Stimulated activated CD8-positive, alpha-beta memory T cell treated with anti-CD3 and anti-CD28 coated beads, Interleukin-4, amount 100 ng/mL, for 1 hour (primary cell): ENCODE measurements around the gene AOC2.

Experiments used
- DNase-seq, 2 donors: peaks; one replicate each; pipeline ENCODE4 v3.0.0-alpha.2; 2020; ENCODE audit warnings: low read depth in 2 of 2, low spot score in 1 of 2

The AOC2 gene

GRCh38 chr17:42844271-42844670, at the start of gene AOC2:
Gene AOC2 (plus strand): TSS chr17:42844580. CDS start chr17:42844627, 47 bp downstream.
- no peak for DNase-seq

DNA sequence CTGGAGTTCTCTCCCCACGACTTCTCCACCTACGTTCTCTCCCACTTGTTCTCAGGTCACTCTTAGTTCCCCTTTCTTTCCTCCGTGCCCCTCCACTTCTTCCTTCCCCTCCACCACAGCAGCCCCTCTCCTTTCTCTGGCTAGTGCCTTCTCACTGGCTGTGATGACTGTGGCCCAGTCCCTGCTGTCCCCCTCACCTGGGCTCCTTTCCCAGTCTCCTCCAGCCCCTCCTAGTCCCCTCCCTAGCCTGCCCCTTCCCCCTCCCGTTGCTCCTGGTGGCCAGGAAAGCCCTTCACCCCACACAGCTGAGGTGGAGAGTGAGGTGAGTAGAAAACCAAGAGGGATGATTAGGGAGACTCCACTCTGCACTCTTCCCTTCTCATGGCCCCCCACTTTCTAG, 49.3 kb upstream of the AOC2 start:
- DNase-seq, result no peak

DNA sequence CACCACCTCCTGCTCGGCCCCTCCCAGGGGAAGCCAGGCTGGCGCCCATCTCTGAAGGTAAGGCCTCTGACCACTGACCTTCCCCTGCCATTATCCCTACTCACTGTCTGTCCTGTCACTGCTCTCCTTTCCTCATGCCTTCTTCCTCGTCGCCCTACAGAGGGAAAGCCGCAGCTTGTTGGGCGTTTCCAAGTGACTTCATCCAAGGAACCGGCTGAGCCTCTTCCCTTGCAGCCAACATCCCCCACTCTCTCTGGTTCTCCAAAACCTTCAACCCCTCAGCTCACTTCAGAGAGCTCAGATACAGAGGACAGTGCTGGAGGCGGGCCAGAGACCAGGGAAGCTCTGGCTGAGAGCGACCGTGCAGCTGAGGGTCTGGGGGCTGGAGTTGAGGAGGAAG, 48.9 kb upstream of the AOC2 start:
- no peak for DNase-seq

GRCh38 chr17:42796066-42796758, 48.2 kb upstream of the AOC2 start:
- no peak for DNase-seq

- no peak for DNase-seq
Observed at GRCh38 chr17:42797067-42798007, 47.0 kb upstream of the AOC2 start.

- DNase-seq, result no peak
Observed at GRCh38 chr17:42798011-42798382, 46.4 kb upstream of the AOC2 start.

- DNase-seq, result peak; percentile 19 to 47
Observed at GRCh38 chr17:42798383-42799380, 45.7 kb upstream of the AOC2 start, which contains the start of the genes CNTD1 and COA3. Gene CNTD1 (plus strand): TSS chr17:42798861. CDS start chr17:42799068, 207 bp downstream. Gene COA3 (minus strand): TSS chr17:42798704. CDS start chr17:42798681, 23 bp downstream.

DNA sequence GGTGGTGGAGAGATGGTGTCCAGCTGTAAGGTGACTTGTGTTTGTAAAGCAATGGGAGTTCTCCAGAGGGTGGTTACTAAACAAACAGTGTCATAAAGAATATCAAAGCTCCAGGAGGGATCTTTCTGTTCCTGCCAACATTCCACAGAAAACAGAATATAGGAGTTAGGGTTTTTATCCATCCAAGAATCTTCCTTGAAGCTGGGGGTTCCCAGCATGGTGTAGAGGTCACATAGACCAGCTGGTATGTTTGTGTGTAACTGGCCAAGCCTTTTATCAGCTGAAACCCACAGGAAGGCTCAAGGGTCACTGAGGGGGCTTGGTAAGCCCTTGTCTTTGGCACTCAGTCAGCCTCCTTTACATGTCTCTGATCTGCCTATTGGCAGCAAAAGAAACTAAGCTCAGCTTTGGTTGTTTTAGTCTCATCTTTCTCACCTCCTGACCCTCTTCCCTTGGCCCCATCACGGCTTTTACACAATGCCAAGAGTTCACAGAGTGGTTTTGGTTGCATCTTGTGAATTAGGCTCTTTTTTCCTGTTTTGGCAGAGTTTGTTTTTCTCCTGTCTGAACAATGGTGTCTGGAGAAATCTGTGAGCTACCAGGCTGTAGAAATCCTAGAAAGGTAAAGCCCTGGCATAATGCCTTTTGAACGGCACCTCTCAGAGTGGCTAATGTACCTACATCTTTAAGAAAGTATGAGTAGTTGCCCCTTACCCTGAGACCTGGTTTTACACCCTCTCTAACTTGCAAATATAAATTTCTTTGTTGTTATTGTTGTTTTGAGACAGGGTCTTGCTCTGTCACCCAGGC, 41.1 kb upstream of the AOC2 start:
- DNase-seq, result no peak

GRCh38 chr17:42804918-42805367, 39.4 kb upstream of the AOC2 start:
- no peak for DNase-seq

DNA sequence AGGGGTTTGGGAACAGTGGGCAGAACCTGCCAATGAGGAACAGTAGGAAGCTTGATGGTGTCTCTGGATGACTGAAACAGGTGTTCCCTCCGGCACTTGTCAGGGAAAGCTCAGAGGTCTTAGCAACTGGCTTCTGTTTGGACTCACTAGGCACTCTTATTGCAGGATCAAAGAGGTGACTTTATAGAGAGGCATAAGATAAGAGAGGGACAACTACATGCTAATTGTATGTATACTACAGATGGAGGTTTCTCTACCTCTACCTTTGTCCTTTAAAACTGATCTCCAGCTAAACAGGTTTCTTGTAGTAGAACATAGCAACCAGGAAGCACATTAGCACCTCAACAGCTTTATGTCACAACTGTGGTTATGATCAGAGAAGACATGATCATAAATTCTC, 38.1 kb upstream of the AOC2 start:
- no peak for DNase-seq

GRCh38 chr17:42809250-42809649, 35.1 kb upstream of the AOC2 start:
- DNase-seq, result no peak

DNA sequence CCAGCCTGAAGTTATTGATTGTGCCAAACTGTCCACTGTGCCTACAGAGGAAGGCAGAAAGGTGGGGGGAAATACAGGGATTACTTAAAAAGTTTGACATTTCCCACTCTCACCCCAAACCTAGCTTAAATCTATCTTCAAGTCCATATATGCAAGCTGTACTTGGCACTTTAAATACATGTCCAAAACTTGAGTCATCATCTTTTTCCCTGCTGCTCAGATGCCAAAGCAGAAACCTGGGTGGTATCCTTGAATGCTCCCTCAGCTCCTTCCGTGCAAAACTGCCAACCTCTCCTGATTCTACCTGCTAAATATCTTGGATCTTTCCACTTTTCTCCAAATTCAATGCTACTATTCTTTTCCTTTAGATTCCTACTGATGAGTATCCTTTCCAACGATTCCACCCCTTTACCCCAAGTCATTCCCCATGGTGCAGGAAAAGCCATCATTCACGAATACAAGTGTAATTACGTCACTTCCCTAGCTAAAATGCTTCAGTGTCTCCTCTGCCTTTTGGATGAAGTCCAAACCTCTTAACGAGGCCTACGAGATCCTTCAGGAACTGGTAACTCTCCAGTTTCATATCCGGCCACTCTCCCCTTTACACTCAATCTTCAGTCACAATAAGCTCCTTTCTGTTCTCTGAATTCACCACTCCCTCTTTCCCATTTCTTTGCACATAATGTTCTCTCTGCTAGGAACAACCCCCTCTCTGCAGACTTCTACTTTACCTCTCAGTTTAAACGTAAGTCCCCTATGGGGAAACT, 29.6 kb upstream of the AOC2 start:
- DNase-seq, result no peak

DNA sequence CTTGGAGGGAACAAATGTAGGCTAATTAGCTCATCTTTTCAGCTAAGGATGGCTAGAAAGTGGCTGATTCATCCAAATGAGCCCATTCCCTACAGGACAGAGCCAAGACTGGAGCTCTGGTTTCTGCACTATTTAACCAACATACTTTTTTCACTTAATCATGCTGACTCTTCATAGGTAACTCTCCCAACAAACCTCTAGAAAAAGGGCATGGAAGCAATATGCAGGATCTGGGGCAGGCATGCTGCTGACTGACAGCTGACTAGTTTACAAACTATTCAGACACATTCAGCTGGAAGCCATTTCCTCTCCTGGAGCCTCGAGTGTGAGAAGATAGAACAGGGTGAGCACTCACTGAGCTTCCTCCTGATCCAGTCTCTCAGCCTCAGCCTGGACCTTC, 26.5 kb upstream of the AOC2 start:
- no peak for DNase-seq

DNA sequence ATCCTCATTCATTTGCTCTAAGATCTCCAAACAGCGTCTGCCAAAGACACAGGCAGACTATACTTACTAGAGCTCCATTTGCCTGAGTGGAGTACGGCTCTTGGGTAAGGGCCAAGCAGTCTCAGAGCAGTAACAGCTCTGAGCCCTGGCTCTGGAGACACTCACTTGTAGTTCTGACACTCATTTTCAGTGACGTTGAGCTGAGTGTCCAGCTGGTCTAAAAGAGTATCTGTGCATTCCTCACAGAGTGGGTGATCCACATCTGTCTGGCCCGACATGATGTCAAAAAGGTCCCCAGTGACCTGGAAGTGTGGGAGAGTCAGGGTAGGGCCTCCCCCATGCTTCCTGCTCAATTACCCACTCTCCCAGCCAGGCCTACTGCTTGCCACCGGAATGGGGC, 26.0 kb upstream of the AOC2 start:
- DNase-seq, result no peak

DNA sequence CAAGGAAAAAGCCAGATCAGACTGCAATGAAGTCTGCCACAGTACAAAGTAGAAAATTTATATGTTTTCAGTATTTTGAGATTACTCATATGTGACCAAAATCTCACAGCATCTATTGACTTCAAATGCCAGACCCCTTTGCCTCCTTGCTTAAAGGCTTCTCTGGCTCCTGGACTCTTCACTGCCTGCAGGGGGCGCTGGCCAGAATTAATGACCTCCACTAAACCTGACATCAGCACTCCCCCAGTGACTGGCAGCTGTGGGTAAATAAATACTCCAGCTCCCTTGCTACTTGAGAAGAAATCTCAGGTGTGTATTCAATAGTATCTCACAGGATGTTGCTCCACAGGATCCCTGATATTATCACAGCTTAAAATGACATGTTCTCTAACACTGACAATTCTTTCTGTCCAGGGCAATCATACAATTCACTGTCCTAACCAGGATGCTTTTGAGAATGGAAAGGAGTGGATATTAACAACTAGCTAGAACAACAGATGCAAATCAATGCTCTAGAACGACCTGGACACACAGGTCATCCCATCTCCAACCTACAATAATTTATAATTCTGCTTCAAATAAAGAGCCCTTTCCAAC, 24.3 kb upstream of the AOC2 start:
- DNase-seq, result peak; percentile 19 to 31

DNA sequence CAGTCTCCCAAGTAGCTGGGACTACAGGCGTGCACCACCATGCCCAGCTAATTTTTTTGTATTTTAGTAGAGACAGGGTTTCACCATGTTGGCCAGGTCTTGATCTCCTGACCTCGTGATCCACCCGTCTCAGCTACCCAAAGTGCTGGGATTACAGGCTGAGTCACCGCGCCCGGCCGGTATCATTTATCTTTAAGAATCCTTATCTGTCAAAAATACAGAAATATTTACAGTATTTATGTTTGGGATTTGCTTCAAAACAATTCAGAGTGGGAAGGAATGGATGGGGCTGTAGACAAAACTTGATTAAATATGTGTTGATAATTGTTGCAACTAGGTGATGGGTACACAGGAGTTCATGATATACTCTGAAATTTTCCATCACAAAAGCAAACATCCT, 23.2 kb upstream of the AOC2 start:
- DNase-seq, result no peak

- DNase-seq, result no peak
Observed at GRCh38 chr17:42827472-42827871, 16.9 kb upstream of the AOC2 start.

DNA sequence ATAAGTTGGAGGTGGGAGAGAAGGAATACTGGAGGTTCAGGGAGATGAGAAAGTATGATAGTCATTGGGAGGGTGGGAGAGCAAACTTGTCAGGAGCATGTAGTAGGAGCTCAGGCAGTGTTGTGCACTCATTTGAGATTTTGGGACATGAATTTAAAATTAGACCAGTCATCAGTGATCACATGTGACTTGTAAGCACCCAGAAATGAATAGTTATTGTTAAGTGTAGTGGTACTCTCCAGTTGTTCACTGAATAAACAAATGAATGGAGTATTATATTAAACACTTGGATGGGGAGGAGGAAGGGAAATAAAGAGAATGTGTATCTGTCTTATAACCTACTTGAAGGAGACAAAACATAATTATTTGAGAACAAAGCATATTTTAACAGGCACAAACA, 13.4 kb upstream of the AOC2 start:
- no peak for DNase-seq
